ENCODE measurements around the gene MAB21L1.

- TF ChIP-seq CTCF (IDR thresholded peaks at IDR 0.05) (no peak), EP300 (IDR thresholded peaks at IDR 0.05) (no peak)
Measured at GRCh38 chr13:35460061-35460460, 16.4 kb downstream of the MAB21L1 start.
